ENCODE data around the gene LMX1B. TPM values are rescaled to one million over a fixed set of nuclear protein-coding genes. Genes with fewer than 3 reads are reported as not detected.

The LMX1B gene
- total and polyA plus RNA-seq, 2 of the 4 experiments (the other 2 are of a cell fraction), result not detected

GRCh38 chr9:126652140-126652582 lies 38.4 kb downstream of the LMX1B start:
- H3K4me2 ChIP-seq (ENCODE audit: low read depth, low read length), result no peak overlapping the region
- H3K4me1 ChIP-seq (ENCODE audit: control insufficient read depth, insufficient read depth, low read length), result no peaks in the 10 kb centered on the region
- H4K5ac ChIP-seq (ENCODE audit: low read depth, low read length), result no peak overlapping the region
- BruUV-seq (replicated peaks), result no TSS peak
- no peak overlapping the region for H3K9ac ChIP-seq (ENCODE audit: low read depth, low read length)
- intact Hi-C loops (cut with micrococcal nuclease), result no loop called here
- H3K27me3 ChIP-seq (ENCODE audit: control insufficient read depth, insufficient read depth, low read length), result peaks cover 90% of the 10 kb centered on the region
- POLR2A ChIA-PET (ENCODE audit: unreplicated experiment), result no interaction called here
- H3K14ac ChIP-seq (replicated peaks; ENCODE audit: low read depth, low read length), result no peak overlapping the region
- H2BK20ac ChIP-seq (ENCODE audit: low read depth, low read length), result no peak overlapping the region
- no peak overlapping the region for H2BK15ac ChIP-seq (ENCODE audit: low read depth, low read length)
- H4K91ac ChIP-seq (ENCODE audit: insufficient read depth, low read depth, low read length), result no peak overlapping the region
- no peak overlapping the region for H2AFZ ChIP-seq (replicated peaks; ENCODE audit: low read length, poor library complexity)
- no peaks in the 10 kb centered on the region for H3K9me3 ChIP-seq (ENCODE audit: control insufficient read depth, insufficient read depth, low read length)
- H4K20me1 ChIP-seq (ENCODE audit: insufficient read depth, low read length), result no peaks in the 10 kb centered on the region; the same call in 1 of the 2 replicates
- H2BK120ac ChIP-seq (ENCODE audit: low read depth, low read length), result no peak overlapping the region
- no peaks in the 10 kb centered on the region for H3K79me1 ChIP-seq (ENCODE audit: low read depth in 1 of 2, low read length in 2 of 2)
- H3K18ac ChIP-seq (ENCODE audit: low read depth, low read length), result no peak overlapping the region
- H3K36me3 ChIP-seq (ENCODE audit: control insufficient read depth, insufficient read depth, low read length), result no peaks in the 10 kb centered on the region
- H2BK5ac ChIP-seq (ENCODE audit: low read depth, low read length, poor library complexity, severe bottlenecking), result no peak overlapping the region
- H4K8ac ChIP-seq (ENCODE audit: low read depth in 2 of 2, low read length in 2 of 2), result no peak overlapping the region
- H3K23ac ChIP-seq (ENCODE audit: low read depth, low read length), result no peak overlapping the region
- ATAC-seq (ENCODE audit: low read depth), result no peak
- H3K56ac ChIP-seq (ENCODE audit: extremely low read depth, insufficient read depth, low read length), result no peak overlapping the region
- H3K9me1 ChIP-seq (ENCODE audit: insufficient read depth, low read length), result no peaks in the 10 kb centered on the region
- WGBS, 2 experiments (ENCODE audit: extremely low coverage in 2 of 2, insufficient read length in 1 of 2), result no CpG with 5 or more reads among the region's 18 CpGs
- dilution Hi-C loops (cut with HindIII; ENCODE audit: low sequenced_read_pairs, unreplicated experiment), result no loop called here
- no peak overlapping the region for H2AK5ac ChIP-seq (ENCODE audit: low read depth, low read length)
- H3K4ac ChIP-seq (ENCODE audit: low read depth, low read length), result no peak overlapping the region
- TF ChIP-seq RCOR1 (IDR thresholded peaks at IDR 0.05; ENCODE audit: insufficient replicate concordance, low read length), result no peak
- TF ChIP-seq ELK1 (IDR thresholded peaks at IDR 0.05; ENCODE audit: borderline replicate concordance, low read depth, low read length), result no peak
- no peak for TF ChIP-seq MXI1 (IDR thresholded peaks at IDR 0.05; ENCODE audit: borderline replicate concordance, low read depth, low read length)
- TF ChIP-seq MAZ (IDR thresholded peaks at IDR 0.05; ENCODE audit: borderline replicate concordance, low read depth, low read length), result no peak
- TF ChIP-seq RAD21 (IDR thresholded peaks at IDR 0.05; ENCODE audit: low read length), result no peak
- TF ChIP-seq RFX5 (IDR thresholded peaks at IDR 0.05; ENCODE audit: low read depth, low read length), result no peak
- TF ChIP-seq CTCF (conservative IDR thresholded peaks at IDR 0.05; ENCODE audit: low read depth, low read length), result no peak
- no peak for TF ChIP-seq BHLHE40 (IDR thresholded peaks at IDR 0.05; ENCODE audit: low read depth, low read length)
- TF ChIP-seq POLR2A (IDR thresholded peaks at IDR 0.05; ENCODE audit: low read depth, low read length), result no peak
- no peak for TF ChIP-seq MAFK (IDR thresholded peaks at IDR 0.05; ENCODE audit: low read depth, low read length)
- TF ChIP-seq CEBPB (IDR thresholded peaks at IDR 0.05; ENCODE audit: low read depth, low read length), result no peak
- TF ChIP-seq USF2 (IDR thresholded peaks at IDR 0.05; ENCODE audit: low read depth, low read length), result no peak
- TF ChIP-seq SMC3 (IDR thresholded peaks at IDR 0.05; ENCODE audit: low read depth, low read length), result no peak
- TF ChIP-seq FOS (IDR thresholded peaks at IDR 0.05; ENCODE audit: low read depth, low read length), result no peak
- TF ChIP-seq NFE2L2 (IDR thresholded peaks at IDR 0.05; ENCODE audit: low read depth, low read length), result no peak
- TF ChIP-seq CHD1 (IDR thresholded peaks at IDR 0.05; ENCODE audit: low read depth, low read length), result no peak
- H3K27ac ChIP-seq (ENCODE audit: insufficient read depth, low read length), result no peak overlapping the region
- in situ Hi-C loops (cut with MboI; ENCODE audit: low sequenced_read_pairs), result no loop called here
- DNase-seq, result no peak
- no peak overlapping the region for H2AK9ac ChIP-seq (replicated peaks; ENCODE audit: low read depth, low read length, poor library complexity)
- H3K4me3 ChIP-seq (ENCODE audit: insufficient read depth, low read depth, low read length), result no peak overlapping the region
- CTCF ChIA-PET, result no interaction called here

All from IMR-90 (cell line).